Activated T-cell treated with anti-CD3 and anti-CD28 coated beads for 24 hours (primary cell): ENCODE data around the gene KCNK3.

Experiments used
- DNase-seq: peaks from one replicate; pipeline ENCODE4 v3.0.0-alpha.2; 2020; ENCODE audit warnings: low read depth

The KCNK3 gene

DNA sequence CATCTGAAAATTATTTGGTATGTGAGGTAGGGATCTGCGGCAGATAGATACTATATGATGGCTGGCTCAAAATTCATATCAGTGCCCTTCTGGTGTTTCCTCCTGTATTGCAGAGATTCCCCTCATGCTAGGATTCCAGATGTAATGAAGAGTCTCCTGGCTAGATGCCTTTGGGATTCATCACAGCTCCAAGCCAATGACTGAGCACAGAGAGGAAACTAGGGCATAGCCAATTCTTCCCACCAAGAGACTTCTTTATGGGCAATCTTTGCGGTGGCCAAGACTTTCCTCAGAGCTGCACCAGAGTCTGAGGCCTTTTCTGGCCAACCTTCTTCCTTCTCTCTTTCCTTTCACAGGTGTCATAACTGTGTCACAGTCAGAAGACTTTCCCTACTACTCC, 25.9 kb upstream of the KCNK3 start:
- DNase-seq: no peak

DNA sequence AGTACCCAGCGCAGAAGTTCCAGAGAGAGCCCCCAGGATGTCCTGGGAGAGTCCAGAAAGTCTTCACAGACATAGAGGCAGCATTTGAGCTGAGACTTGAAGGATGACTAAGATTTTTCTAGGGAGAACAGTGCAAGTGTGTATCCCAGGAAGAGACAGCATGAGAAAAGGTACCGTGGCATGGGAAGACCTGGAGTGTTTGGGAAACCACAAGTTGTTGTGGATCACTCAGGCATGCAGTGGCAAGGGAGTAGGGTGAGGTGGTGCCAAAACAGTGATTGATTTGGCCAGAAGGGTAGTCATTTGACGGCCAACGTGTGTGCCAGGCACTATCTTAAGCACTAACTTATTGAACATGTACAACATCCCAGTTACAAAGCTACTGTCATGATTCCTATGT, 24.5 kb upstream of the KCNK3 start:
- no peak for DNase-seq

DNA sequence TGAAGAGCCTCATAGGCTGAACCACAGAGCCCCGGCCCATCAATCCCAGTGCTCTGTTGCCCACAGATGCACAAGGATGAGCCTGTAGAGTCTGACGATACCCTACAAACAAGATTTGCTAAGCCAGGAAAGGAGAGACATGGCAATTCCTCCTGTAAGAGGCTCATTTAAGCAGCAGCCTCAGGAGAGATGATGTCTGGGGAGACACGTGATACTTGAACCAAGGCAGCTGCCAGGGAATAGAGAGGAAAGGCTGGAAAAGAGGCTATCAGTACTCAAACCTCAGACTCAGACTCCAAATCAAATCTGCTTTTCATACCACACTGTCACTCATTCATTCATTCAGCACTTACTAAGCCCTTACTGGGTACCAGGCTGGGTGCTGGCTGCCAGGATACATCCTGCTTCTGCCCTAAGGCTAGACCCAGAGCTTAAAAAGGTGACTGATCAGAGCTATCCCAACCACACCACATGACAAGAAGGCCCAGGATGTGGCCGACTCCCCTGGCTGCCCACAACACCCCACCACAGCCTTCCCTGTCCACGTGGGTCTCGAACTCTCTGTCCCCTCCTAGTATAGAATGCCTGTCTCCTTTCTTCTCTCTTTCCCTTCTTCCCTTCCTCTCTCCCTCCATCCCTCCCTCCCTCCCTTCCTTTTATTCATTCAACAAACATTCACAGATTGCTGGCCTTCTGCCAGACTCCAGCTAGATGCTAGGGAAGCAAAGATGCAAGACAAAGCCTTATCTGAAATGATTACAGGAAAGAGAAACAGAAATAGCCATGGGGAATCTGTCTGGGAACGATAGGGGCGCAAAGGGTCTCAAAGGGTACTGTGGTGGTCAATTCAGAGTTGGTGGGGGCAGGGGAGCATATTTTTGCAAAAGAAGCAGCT, 23.4 kb upstream of the KCNK3 start:
- DNase-seq: no peak

DNA sequence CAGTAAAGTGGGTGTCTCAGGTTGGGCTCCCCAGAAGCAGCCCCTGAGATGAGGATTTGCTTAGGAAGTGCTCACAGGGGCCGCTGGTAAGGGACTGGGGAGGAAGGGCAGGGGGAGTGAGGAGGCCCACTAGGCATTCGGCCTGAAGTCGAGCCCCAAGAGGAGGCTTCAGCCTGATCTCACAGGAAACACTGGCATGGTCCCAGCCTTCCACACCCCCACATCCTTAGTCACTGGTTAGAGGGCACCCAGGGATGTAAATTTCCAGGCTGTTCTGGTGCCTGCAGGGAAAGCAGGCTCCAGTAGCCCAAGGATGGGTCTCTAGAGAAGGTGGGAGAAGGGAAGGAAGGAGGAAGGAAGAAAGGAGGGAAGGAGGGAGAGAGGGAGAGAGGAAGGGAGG, 22.4 kb upstream of the KCNK3 start:
- no peak for DNase-seq

DNA sequence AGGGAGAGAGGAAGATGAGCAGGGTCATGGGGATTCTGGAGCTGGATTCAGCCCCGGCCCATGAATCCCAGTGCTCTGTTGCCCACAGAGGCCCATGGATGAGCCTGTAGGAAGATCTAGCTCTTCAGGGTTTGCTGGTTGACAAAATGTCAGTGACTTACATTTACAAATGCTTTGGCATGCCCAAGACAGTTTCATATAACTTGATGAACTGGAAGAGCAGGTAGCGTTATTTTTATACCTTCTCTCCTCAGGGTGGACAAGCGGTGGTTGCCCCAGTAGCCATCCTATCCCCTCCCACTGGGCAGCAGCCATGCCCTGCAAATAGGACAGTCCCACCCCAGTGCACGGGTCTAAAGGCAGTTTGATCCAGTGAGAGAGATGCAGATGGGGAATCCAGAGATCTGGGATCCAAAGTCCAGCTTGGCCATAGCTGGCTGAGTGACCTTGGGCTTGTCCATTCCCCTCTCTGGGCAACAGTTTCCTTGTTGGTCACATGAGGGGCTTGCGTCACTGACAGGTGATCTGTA, 21.5 kb upstream of the KCNK3 start:
- DNase-seq: no peak

DNA sequence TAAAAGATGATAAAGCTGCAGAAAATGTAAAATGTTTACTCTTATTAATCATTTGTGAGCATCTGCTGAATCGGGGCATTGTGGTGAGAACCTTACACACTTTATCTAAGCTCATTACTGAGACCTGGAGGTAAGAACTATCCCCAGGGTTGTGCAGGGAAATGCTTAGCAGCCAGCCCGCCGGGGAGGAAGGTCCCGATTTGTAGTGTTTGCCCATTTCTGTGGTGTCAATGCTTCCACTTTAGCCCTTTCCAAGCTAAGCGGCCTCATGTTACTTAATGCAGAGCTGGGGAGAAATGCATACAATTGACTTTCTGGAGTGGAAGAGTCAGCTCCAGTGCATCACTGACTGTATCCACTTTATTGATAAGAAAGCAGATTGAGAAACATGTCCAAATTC, 20.8 kb upstream of the KCNK3 start:
- DNase-seq: no peak

DNA sequence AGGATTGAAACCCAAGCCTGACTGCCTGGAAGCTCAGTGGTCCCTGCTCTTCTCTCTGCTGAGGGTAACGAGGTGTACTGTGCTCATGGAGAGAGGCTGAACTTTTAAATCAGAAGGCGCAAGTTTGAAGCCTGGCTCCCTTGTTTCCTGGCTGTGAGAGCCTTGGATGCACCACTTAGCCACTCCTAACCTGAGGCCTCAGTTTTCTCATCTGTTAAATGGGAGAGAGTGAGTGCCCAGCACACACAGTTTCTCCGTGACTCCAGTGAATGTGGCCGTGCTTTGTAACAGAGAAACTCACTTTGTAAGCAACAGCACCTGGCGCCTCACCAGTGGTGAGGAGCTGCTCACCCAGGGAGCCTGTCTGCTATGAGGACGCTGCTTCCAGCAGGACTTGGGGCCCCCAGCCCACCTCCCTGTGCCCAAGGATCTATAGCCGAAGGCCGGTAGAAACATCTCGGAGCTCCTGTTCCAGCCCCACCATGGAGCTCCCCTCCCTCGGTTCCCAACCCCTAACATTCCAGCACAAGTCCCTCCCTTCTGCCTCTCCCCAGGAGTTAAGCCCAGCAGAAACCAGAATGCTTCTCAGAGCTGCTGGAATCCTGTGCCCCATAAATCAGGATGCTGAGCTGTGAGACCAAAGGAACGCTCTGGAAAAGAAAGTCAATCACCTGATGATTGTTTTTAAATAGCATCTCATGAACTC, 20.3 kb upstream of the KCNK3 start:
- no peak for DNase-seq

DNA sequence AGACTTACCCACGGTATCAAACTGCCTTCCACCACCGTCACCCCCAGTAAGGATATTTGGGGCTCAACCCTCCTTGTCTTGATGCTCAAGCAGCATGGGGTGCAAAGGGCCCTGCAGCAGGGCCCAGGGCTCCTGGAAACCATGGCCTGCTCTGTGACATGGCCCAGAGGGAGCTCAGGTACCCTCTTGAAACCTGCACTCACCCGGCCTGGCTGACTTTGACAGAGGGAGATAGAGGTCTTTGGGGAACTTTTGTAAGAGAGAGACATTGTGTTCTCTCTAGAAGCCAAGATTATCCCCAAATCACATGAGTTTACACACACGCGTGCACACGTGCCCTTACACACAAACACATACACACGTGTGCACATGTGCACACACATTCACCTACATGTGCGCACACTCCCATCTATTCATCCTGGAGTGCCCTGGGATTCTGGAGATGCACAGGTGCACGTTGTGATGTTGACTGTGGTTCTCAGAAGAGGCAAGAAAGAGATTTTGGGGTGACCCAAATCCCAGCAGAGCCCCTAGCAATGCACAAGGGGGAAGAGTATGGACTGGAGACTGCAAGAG, 19.6 kb upstream of the KCNK3 start:
- no peak for DNase-seq

DNA sequence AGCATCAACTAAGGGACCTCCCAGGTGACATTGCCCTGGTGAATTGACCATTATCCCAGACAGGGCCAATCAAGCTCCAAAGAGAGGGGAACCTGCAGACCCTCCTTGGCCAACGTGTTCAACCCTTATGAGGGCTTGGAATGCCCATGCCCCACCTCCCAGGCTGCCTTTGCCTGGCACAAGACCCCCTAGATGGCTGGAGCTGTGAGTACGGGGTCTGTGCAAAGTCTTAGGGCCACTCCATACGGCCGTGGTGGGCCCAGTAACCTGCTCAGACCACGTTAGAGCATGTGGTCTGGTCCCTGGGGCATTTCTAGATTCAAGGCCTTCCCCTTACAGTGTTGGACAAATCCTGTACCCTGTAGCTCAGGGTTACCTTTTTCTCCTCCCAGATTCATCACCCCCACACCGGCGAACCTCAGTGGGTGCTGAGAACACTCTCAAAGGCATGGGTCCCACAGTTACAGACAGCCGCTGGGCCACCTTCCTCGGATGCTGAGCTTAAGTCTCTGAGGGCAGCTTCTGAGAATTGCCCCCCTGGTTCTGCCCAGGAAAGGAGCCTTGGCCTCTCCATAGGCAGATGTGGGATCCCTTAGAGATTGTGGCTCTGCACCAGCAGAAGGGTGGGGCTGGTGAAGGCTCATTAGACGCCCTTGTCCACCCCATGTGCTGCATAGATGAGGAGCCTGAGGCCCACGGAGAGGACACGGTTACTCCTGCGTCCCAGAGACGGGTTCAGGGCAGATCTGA, 18.3 kb upstream of the KCNK3 start:
- no peak for DNase-seq

DNA sequence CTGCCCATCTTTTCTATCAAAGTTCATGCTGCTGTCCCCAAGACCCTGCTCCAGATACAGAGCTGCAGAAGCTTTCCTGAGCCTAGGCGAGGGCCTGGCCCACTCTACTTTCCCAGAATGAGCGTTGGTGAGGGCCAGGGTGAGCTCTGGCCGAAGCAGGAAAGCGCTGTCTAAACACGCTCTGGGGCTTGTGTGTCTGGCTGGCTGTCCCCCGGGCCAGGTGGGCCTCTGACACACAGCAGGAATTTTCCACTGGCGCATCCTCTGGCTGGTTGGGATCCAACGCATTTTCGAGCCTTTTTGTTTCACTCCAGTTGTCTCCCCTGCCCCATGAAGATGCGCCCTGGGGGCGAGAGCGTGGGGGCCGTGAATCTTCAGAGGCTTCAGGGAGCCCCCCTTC, 17.8 kb upstream of the KCNK3 start:
- DNase-seq: no peak

DNA sequence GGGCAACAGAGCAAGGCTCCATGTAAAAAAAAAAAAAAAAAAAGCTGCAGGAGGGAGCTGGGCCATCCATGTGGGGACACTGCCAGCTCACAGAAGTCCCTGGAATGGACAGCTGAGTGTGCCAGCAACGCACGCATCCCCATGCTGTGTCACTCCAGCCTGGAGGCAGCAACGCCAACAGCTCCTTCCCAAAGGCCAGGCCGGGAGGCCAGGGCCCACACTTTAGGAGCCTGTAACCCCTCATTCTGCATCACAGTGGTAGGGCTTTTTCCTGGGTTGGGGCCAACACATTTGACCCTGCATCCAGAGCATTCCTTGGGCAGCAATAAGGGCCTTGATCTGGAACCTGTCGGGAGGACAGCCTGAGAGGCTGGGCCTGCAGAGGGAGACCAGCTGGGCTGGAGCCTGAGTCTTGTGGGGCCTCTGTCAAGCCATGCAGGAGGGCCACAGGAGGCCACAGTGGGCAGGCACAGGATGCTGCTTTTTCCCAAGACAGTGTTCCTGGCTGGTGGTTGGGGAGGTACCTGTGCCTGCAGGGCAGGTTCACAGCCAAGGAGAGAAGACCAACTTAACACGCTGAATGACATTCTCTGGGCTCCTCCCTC, 16.8 kb upstream of the KCNK3 start:
- no peak for DNase-seq

DNA sequence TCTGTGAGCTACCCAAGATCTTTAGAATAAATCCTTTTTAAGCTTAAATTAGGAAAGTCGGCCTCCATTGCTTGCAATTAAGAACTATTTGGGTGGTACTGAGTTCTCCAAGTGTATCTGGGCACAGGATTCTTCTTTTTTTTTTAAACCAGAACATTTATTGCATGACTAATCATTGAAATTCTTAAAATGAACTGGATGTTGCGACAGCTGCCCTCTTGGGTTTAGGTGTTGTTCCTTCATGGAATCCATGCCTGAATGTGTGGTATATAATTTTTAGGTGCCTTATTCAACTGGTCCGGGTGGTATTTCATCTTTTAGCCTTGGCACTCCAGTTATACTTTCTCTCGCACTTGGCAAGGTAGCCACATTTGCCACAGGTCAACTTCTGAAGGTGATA, 14.5 kb upstream of the KCNK3 start:
- DNase-seq: no peak

DNA sequence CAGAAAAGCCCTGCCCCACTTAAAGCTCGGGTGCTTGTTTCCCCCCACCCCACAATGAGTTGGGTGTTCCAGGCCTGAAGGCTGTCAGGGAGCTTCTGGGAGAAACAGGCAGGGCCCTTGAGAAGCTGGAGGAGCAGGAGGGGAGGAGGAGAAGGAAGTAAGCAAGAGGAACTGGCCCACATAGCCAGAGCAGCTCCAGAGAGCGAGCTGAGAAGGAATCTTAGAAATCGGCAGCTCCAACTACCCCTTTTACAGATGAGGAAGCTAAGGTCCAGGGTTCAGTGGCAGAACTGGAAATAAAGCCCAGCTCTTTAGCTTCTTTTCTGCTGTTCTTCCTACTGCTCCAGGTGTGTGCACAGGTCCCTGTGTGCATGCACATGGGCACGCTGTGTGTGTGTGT, 12.7 kb upstream of the KCNK3 start:
- no peak for DNase-seq

DNA sequence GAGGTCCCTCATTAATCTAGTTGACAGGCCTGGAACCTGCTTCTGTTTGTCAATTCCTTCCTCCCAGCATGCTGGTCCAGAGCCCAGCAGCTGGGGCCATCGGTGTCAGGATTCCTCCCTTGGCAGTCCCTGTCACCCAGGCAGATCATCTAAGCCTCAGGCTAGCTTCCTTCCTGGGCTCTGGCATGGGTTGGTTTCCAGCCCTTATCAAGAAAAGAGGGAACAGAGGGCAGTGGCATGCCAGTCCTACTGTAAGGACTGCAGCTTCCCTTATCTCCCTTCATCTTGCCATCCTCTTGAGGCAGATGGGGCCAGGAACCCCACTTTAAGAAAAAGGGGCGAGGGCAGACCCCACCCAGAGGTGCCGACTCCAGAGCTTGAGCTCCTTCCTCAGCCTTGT, 10.9 kb upstream of the KCNK3 start:
- no peak for DNase-seq

DNA sequence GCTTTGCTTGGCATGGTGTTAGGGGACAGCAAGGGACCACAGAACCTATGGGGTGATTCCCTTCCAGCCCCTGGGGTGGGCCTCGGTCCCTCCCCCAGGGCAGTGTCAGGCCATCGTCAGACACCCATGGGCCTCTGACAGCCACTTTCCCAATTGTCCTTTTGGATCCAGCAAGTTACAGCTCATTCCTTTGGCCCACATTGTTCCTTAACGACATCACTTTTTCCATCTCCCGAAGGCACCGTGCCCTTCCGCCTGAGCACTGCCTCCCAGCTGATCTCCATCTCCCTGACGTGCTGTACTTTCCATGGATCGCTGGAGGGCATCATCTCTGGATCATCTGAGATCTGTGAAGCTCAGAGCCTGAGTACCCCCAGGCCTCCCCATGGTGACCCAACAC, 10.4 kb upstream of the KCNK3 start:
- no peak for DNase-seq

DNA sequence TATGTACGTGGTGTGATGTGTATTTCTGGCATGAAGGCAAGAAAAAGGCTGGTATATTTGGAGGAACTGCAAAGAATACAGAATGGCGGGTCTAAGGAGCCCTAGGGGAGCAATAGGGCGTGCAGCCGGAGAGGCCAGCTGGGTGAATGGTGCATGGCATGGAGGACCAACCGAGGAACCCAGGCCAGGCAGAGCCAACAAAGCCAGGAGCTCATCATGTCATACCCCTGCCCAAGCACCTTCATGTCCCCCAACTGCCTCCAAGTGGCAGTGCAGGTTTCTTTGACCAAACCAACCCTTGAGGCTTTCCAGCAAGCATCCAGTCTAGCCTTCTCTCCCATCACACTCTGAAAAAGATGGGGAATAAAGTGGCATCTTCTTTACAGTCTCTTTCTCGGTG, 8.9 kb upstream of the KCNK3 start:
- no peak for DNase-seq

DNA sequence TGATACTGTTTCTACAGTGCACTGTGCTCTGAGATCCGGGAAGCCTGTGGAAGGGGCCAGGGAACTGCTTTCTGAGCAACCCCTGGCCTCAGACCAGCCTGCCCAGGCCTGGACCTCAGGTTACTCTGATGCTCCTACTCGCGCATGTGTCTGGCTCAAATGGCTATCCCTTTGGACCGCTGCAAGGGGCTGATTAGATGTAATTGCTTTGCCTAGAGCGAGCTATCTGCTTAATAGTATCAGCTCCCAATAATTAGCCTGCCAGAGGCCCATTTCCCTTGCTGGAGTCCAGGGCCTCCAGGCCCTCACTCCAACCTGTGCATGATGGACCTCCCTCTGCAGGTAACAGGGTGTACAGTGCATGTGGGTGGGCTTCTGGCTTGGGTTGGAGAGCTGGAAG, 7.2 kb upstream of the KCNK3 start:
- no peak for DNase-seq

DNA sequence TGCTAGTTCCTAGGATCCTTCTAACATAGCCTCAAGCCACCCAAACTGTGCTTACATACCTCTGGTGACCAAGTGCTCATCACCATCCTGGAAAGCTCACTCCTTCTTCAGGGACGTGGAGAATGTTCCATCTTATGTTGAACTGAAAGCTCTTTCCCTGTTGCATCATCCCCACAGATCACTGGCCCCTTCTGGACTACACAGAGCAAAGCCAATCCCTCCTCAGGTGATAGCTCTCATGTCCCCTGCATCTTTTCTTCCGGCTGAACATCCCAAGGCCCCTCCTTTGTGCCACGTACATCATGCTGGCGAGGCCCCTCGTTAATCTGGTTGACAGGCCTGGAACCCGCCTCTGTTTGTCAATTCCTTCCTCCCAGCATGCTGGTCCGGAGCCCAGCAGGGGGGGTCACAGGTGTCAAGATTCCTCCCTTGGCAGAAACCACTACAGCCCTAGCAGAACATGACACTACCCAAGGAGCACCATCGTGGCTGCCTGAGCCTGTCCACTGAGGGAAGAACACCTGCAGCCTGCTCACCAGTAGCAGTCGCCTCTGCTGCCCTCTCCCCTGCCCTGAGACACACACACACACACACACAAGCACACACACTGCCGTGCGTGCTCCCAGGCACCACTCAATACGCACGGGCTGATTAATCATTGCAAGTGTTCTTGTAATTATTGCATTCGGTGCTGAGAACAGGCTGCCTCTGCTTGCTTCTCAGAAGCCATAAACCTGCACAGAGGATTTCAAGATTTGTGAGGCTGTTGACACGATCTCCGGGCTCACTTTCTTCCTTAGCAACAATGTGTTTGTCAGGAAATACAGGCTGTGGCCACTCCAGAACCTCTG, 6.3 kb upstream of the KCNK3 start:
- no peak for DNase-seq

DNA sequence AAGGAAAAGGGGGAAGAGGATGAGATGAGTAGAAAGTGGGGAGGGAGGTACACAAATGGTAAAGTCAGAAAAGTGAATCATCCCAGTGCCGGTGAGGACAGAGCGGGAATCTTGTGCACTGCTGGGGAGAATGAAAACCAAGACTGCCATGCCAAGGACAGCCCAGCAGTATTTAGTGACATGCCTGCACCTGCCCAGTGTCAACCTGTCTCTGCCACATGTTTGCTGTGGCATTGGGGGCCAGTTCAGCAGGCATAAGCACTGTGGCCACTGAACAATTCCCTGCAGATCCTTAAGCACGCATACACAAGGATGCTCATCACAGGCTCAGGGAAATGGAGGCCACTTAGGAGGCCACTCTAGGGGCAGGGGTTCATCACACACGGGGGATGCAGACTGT, 5.2 kb upstream of the KCNK3 start:
- DNase-seq: no peak

DNA sequence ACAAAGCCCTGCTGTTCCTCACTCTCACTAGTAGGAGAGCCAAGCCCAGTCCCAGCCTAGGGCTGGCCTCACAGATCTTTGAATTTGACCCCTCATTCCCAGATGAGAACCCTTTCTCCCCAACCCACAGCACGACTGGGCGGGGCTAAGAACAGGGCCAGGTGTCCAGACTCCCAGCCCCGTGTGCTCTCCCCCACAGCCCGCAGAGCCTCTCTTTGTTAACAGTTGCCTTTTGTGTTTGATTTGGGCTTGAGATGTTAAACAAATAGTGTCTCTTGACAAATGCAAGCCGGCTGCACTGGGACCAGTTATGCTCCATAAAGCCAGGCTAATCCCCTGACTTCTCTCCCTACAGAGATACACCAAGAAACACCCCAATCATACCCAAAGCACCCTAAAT, 4.7 kb upstream of the KCNK3 start:
- no peak for DNase-seq

DNA sequence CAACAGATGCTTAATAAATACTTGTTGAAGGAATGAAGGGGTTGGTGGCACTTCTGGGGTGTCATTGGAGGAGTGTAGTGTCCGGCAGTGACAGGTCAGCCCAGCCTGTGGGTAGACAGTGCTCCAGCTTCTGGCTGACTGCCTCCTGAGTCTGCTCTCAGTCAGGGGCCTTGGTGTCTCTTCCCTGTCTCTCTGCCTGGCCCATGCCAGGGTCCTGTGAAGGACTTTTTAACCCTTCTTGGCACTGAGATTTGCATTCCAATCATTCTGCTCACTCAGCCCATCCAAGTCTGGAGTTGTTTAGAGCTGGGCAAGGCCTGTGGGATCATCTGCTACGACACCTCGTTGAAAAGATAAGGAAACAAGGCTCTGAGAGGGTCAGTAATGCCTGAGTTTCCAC, 1.4 kb upstream of the KCNK3 start:
- no peak for DNase-seq
